ENCODE measurements around the gene MANSC1. TPM values are rescaled to one million over a fixed set of nuclear protein-coding genes. Genes with fewer than 3 reads are reported as not detected.
"Not testable (repeated sequence)": the region's sequence is repeated elsewhere in the genome, so short reads cannot be mapped to it uniquely, and the experiment has no call there.

MANSC1 gene
- total RNA-seq, 1 donor from 2014 or later: 9.2 TPM

GRCh38 chr12:12333407-12334366 is 16.4 kb downstream of the MANSC1 start:
- intact Hi-C loops (cut with DNase I): loop anchor here (5.0 kb wide), 1 partner anchor 251 kb away; no protein-coding TSS in a partner anchor

GRCh38 chr12:12331896-12332295 is 18.1 kb downstream of the MANSC1 start:
- no peak for DNase-seq (ENCODE audit: low spot score)
- intact Hi-C loops (cut with DNase I): loop anchor here (5.0 kb wide), 1 partner anchor 250 kb away; no protein-coding TSS in a partner anchor

More at GRCh38 chr12:12333407-12334366, 16.4 kb downstream of the MANSC1 start:
- DNase-seq (ENCODE audit: low spot score): no peak

- no peak for DNase-seq (ENCODE audit: low spot score)
- intact Hi-C loops (cut with DNase I): loop anchor here (5.0 kb wide), 1 partner anchor 249 kb away; no protein-coding TSS in a partner anchor
Measured at GRCh38 chr12:12331244-12331771, 18.7 kb downstream of the MANSC1 start.

GRCh38 chr12:12327802-12328201 is 22.2 kb downstream of the MANSC1 start:
- intact Hi-C loops (cut with DNase I): no loop called here
- DNase-seq (ENCODE audit: low spot score): no peak

- no peak for DNase-seq (ENCODE audit: low spot score)
- intact Hi-C loops (cut with DNase I): no loop called here
Measured at GRCh38 chr12:12326262-12326661, 23.8 kb downstream of the MANSC1 start.

- no peak for DNase-seq (ENCODE audit: low spot score)
- intact Hi-C loops (cut with DNase I): no loop called here
Measured at GRCh38 chr12:12323591-12323990, 26.5 kb downstream of the MANSC1 start.

GRCh38 chr12:12323118-12323517 is 26.9 kb downstream of the MANSC1 start:
- intact Hi-C loops (cut with DNase I): no loop called here
- DNase-seq (ENCODE audit: low spot score): no peak

- DNase-seq (ENCODE audit: low spot score): no peak
- intact Hi-C loops (cut with DNase I): no loop called here
Measured at GRCh38 chr12:12319451-12320183, 30.4 kb downstream of the MANSC1 start.

GRCh38 chr12:12315838-12316237 is 34.2 kb downstream of the MANSC1 start:
- intact Hi-C loops (cut with DNase I): no loop called here
- DNase-seq (ENCODE audit: low spot score): no peak

- intact Hi-C loops (cut with DNase I); DNase-seq (ENCODE audit: low spot score): not testable (repeated sequence)
Measured at GRCh38 chr12:12310695-12311094, 39.3 kb downstream of the MANSC1 start.

GRCh38 chr12:12305568-12306300 is 44.3 kb downstream of the MANSC1 start:
- no peak for DNase-seq (ENCODE audit: low spot score)
- intact Hi-C loops (cut with DNase I): no loop called here

GRCh38 chr12:12302976-12303375 is 47.1 kb downstream of the MANSC1 start:
- no peak for DNase-seq (ENCODE audit: low spot score)
- intact Hi-C loops (cut with DNase I): no loop called here

GRCh38 chr12:12301122-12301521 is 48.9 kb downstream of the MANSC1 start:
- DNase-seq (ENCODE audit: low spot score): no peak
- intact Hi-C loops (cut with DNase I): no loop called here

- DNase-seq (ENCODE audit: low spot score): no peak
- intact Hi-C loops (cut with DNase I): no loop called here
Measured at GRCh38 chr12:12297201-12297830, 52.7 kb downstream of the MANSC1 start.

GRCh38 chr12:12294215-12295005 is 55.6 kb downstream of the MANSC1 start:
- no peak for DNase-seq (ENCODE audit: low spot score)
- intact Hi-C loops (cut with DNase I): no loop called here

- DNase-seq (ENCODE audit: low spot score): no peak
- intact Hi-C loops (cut with DNase I): no loop called here
Measured at GRCh38 chr12:12290206-12290605, 59.8 kb downstream of the MANSC1 start.

GRCh38 chr12:12286441-12286840 is 63.6 kb downstream of the MANSC1 start:
- intact Hi-C loops (cut with DNase I): no loop called here
- DNase-seq (ENCODE audit: low spot score): no peak

GRCh38 chr12:12282761-12283425 is 67.1 kb downstream of the MANSC1 start:
- DNase-seq (ENCODE audit: low spot score): no peak
- intact Hi-C loops (cut with DNase I): no loop called here
